Measurements from ENCODE around the gene FCMR. TPM values are rescaled to one million over a fixed set of nuclear protein-coding genes. Genes with fewer than 3 reads are reported as not detected.
A peak's percentile ranks its signal among the peaks of the same experiment; 100 is the strongest.

FCMR gene
- total and polyA plus RNA-seq, 9 of the 15 experiments (the other 6 are each of a cell fraction or from before 2014, with no cell fraction given): 0.11 to 0.82 (median 0.20) TPM; not detected in 5

DNA sequence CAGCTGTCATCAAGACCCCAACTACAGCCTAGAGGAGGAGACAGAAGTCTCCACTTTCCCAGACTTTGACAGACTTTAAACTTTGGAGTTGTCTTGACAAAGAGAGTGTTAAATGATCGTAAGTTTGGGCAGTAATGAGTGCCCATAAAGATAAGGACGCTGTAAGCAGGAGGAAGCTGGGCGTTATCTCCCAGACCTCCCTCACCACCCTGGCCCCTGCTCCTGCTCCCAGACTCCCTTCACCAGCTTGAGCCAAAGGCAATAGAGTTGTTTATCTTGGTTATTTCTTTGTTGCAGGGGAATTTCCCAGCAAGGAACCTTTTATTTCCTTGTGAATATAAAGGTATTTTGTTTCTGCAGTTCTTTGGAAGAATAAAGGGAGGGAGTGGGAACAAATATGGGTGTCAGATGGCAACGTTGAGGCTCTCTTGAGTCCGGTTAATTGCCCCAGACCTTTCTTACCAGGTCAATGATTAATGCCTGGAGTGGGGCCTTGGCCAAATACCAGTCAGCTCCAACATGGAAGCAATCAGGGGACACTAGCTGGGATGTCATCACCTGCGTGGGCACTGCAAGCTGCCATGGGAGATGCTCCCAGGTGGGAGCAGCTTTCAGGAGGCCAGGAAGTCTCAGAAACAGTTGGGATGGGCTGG, 20.2 kb upstream of the FCMR start (continued):
- no peak for TF ChIP-seq MEIS2 (IDR thresholded peaks at IDR 0.05; ENCODE audit: partially characterized antibody)
- TF ChIP-seq, protein P1, sequence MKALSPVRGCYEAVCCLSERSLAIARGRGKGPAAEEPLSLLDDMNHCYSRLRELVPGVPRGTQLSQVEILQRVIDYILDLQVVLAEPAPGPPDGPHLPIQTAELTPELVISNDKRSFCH (CRISPR knock-in tag; IDR thresholded peaks at IDR 0.05): no peak
- TF ChIP-seq, protein P1 (tag; IDR thresholded peaks at IDR 0.05): no peak
- TF ChIP-seq CREB1 (IDR thresholded peaks at IDR 0.05): no peak
- no peak for TF ChIP-seq CREB1 (CRISPR knock-in tag; IDR thresholded peaks at IDR 0.05)
- TF ChIP-seq ZNF586 (CRISPR knock-in tag; conservative IDR thresholded peaks at IDR 0.05): no peak
- no peak for TF ChIP-seq NELFE (IDR thresholded peaks at IDR 0.05; ENCODE audit: insufficient read depth, insufficient read length)
- peak; percentile 47; the same call in 1 of the 2 replicates for TF ChIP-seq TEAD4 (IDR thresholded peaks at IDR 0.05; ENCODE audit: low read length)
- TF ChIP-seq TEAD4 (CRISPR knock-in tag; IDR thresholded peaks at IDR 0.05; ENCODE audit: borderline replicate concordance): no peak
- TF ChIP-seq PCBP2 (IDR thresholded peaks at IDR 0.05; ENCODE audit: low read depth, low read length, poor library complexity, severe bottlenecking): no peak
- no peak for TF ChIP-seq CBX5 (IDR thresholded peaks at IDR 0.05; ENCODE audit: borderline replicate concordance, low read depth)
- TF ChIP-seq, protein P2, sequence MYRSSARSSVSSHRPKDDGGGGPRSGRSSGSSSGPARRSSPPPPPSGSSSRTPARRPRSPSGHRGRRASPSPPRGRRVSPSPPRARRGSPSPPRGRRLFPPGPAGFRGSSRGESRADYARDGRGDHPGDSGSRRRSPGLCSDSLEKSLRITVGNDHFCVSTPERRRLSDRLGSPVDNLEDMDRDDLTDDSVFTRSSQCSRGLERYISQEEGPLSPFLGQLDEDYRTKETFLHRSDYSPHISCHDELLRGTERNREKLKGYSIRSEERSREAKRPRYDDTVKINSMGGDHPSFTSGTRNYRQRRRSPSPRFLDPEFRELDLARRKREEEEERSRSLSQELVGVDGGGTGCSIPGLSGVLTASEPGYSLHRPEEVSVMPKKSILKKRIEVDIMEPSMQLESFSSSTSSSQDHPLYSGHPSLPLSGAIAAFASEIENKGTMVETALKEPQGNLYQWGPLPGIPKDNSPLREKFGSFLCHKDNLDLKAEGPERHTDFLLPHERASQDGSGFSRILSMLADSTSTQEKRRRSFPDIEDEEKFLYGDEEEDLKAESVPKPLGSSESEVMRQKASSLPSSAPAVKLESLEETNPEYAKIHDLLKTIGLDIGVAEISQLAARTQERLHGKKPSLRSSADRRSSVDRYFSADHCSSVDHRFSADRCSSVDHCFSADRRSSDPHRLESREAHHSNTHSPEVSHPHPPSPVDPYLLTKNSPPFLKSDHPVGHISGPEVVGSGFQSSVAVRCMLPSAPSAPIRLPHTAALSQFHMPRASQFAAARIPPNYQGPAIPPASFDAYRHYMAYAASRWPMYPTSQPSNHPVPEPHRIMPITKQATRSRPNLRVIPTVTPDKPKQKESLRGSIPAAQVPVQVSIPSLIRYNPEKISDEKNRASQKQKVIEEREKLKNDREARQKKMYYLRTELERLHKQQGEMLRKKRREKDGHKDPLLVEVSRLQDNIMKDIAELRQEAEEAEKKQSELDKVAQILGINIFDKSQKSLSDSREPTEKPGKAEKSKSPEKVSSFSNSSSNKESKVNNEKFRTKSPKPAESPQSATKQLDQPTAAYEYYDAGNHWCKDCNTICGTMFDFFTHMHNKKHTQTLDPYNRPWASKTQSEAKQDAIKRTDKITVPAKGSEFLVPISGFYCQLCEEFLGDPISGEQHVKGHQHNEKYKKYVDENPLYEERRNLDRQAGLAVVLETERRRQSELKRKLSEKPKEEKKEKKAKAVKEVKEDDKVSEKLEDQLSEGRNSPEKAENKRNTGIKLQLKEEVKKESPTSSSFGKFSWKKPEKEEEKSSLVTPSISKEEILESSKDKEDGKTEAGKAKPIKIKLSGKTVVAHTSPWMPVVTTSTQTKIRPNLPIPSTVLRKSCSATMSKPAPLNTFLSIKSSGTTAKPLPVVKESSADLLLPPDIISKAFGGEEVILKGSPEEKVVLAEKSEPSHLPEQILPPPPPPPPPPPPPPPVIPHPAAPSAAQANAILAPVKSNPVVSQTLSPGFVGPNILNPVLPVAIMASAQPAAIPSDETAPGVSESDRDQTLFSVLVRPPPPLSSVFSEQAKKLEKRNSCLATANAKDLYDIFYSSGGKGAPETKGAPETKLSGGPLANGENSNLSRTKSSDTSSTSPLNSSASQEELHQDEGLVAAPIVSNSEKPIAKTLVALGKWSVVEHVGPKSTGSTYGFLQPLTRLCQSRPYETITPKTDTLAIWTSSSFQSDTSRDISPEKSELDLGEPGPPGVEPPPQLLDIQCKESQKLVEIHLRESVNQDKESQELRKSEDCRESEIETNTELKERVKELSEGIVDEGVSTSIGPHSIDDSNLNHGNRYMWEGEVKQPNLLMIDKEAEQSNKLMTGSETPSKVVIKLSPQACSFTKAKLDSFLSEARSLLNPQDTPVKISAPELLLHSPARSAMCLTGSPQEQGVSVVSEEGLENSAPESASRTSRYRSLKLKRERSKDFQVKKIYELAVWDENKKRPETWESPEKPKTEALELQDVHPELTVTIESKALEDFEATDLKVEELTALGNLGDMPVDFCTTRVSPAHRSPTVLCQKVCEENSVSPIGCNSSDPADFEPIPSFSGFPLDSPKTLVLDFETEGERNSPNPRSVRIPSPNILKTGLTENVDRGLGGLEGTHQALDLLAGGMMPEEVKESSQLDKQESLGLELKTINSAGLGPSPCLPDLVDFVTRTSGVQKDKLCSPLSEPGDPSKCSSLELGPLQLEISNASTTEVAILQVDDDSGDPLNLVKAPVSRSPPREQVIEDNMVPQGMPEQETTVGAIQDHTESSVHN (IDR thresholded peaks at IDR 0.05; ENCODE audit: borderline replicate concordance in 1 of 2, low read depth in 1 of 2): no peak
- no peak for TF ChIP-seq RBM34 (IDR thresholded peaks at IDR 0.05; ENCODE audit: borderline replicate concordance, insufficient read depth, low read length)
- TF ChIP-seq SOX6 (IDR thresholded peaks at IDR 0.05): peak; percentile 49; the same call in 1 of the 2 replicates
- no peak for TF ChIP-seq ZNF584 (CRISPR knock-in tag; IDR thresholded peaks at IDR 0.05; ENCODE audit: low read depth)

All from K562 (cell line).